ENCODE results near the gene ZNF774.

- no peak for TF ChIP-seq ZNF274 (IDR thresholded peaks at IDR 0.05; ENCODE audit: low read depth, low read length)
- TF ChIP-seq CTCF (IDR thresholded peaks at IDR 0.05 in 2 of 3, conservative IDR thresholded peaks at IDR 0.05 in 1 of 3; ENCODE audit: borderline replicate concordance in 1 of 3, insufficient read depth in 1 of 3, low read depth in 2 of 3, low read length in 2 of 3): no peak
- no peak for TF ChIP-seq EZH2 (IDR thresholded peaks at IDR 0.05)
- TF ChIP-seq SRF (IDR thresholded peaks at IDR 0.05; ENCODE audit: low read depth): no peak
- no peak for TF ChIP-seq FOSL1 (IDR thresholded peaks at IDR 0.05; ENCODE audit: low read depth)
- no peak for TF ChIP-seq ZFX (IDR thresholded peaks at IDR 0.05)
- no peak for TF ChIP-seq TCF7L2 (IDR thresholded peaks at IDR 0.05; ENCODE audit: borderline replicate concordance, extremely low read depth, insufficient read depth, insufficient read length)
Measured at GRCh38 chr15:90365414-90366055, 13.5 kb downstream of the ZNF774 start.
